ENCODE data around the gene STPG3. TPM values are rescaled to one million over a fixed set of nuclear protein-coding genes. Genes with fewer than 3 reads are reported as not detected.

STPG3 gene
- polyA plus RNA-seq, 1 experiment: not detected

DNA sequence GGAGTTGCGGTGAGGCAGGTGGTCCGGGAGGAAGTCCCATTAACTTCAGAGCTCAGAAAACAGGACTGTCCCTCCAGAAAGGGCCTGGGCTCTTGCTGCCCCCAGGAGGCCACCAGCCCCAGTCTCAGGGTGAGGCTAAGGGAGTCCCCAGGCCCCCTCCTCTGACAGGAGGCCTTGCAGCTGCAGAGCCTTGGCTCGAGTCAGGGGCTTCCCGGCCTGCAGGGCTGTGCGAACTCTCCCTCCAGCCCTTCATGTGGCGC, 3.2 kb upstream of the STPG3 start:
- CTCF ChIA-PET: interaction anchor here (0.7 to 3.5 kb wide), 3 partner anchors 11 to 212 kb away, joined by 3 to 14 read pairs (median 4); no protein-coding TSS in a partner anchor
- TF ChIP-seq, protein P1, sequence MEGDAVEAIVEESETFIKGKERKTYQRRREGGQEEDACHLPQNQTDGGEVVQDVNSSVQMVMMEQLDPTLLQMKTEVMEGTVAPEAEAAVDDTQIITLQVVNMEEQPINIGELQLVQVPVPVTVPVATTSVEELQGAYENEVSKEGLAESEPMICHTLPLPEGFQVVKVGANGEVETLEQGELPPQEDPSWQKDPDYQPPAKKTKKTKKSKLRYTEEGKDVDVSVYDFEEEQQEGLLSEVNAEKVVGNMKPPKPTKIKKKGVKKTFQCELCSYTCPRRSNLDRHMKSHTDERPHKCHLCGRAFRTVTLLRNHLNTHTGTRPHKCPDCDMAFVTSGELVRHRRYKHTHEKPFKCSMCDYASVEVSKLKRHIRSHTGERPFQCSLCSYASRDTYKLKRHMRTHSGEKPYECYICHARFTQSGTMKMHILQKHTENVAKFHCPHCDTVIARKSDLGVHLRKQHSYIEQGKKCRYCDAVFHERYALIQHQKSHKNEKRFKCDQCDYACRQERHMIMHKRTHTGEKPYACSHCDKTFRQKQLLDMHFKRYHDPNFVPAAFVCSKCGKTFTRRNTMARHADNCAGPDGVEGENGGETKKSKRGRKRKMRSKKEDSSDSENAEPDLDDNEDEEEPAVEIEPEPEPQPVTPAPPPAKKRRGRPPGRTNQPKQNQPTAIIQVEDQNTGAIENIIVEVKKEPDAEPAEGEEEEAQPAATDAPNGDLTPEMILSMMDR (IDR thresholded peaks at IDR 0.05; ENCODE audit: insufficient read depth, low read depth, low read length): no peak
- no peak overlapping the region for H3K4me3 ChIP-seq (ENCODE audit: low read depth, low read length)
- DNase-seq (ENCODE audit: low read depth): no peak
- peaks cover 6% of the 10 kb centered on the region for H3K36me3 ChIP-seq (ENCODE audit: control insufficient read depth, insufficient read depth, low read length)
- no peaks in the 10 kb centered on the region; the same call in 1 of the 2 replicates for H3K27me3 ChIP-seq (ENCODE audit: control insufficient read depth, insufficient read depth, low read length)
- POLR2A ChIA-PET: no interaction called here

GRCh38 chr9:137250329-137251193, 525 bp upstream of the STPG3 start:
- ChIA-PET POLR2A (no interaction called here), CTCF (interaction anchor here (1.3 to 3.5 kb wide), 2 partner anchors 8 to 14 kb away, joined by 5 to 14 read pairs; no protein-coding TSS in a partner anchor)

DNA sequence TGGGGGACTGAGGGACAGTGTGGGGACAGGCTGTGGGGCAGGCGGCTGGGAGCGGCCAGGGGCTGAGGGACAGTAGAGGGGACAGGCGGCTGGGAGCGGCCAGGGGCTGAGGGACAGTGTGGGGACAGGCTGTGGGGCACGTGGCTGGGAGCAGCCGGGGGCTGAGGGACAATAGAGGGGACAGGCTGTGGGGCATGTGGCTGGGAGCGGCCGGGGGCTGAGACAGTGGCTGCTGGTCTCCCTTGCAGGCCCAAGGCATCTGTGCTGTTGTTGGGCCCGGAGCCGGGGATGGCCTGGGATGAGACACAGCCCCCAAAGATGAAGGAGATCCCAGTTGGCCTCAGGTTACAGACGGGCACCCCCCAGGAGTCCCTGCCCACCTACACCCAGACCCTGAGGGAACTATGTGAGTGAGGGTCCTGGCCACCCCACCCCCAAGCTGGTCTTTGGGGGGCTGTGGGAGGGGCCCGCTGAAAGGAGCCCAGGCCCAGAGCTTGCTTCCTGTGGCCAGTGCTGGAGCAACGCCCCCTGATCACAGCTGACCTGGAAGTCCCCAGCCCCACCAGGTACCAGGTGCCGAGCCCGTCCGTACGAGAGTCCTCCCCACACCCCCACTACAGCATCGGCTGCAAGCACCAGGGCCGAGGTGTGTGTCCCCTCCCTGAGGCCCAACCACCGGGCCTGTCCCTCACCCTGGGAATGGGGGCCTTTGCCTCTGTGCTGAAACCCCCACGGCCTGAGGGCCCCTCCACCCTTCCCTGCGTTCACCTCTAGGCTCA, 593 bp downstream of the STPG3 start:
- TF ChIP-seq, protein P1 (IDR thresholded peaks at IDR 0.05; ENCODE audit: insufficient read depth, low read depth, low read length): no peak
- POLR2A ChIA-PET: no interaction called here
- H3K36me3 ChIP-seq (ENCODE audit: control insufficient read depth, insufficient read depth, low read length): peaks cover under 1% of the 10 kb centered on the region; the same call in 1 of the 2 replicates
- DNase-seq (ENCODE audit: low read depth): no peak
- CTCF ChIA-PET: interaction anchor here (1.3 to 1.5 kb wide), 2 partner anchors 9 to 15 kb away, joined by 4 to 5 read pairs; no protein-coding TSS in a partner anchor
- no peaks in the 10 kb centered on the region; the same call in 1 of the 2 replicates for H3K27me3 ChIP-seq (ENCODE audit: control insufficient read depth, insufficient read depth, low read length)
- no peak overlapping the region for H3K4me3 ChIP-seq (ENCODE audit: low read depth, low read length)

More at GRCh38 chr9:137250329-137251193, 525 bp upstream of the STPG3 start:
- TF ChIP-seq, protein P1 (IDR thresholded peaks at IDR 0.05; ENCODE audit: insufficient read depth, low read depth, low read length): no peak
- no peak for DNase-seq (ENCODE audit: low read depth)
- Histone ChIP-seq H3K36me3 (ENCODE audit: control insufficient read depth, insufficient read depth, low read length) (no peaks in the 10 kb centered on the region), H3K27me3 (ENCODE audit: control insufficient read depth, insufficient read depth, low read length) (no peaks in the 10 kb centered on the region; the same call in 1 of the 2 replicates), H3K4me3 (ENCODE audit: low read depth, low read length) (no peak overlapping the region)

GRCh38 chr9:137252555-137253506, 1.7 kb downstream of the STPG3 start:
- H3K4me3 ChIP-seq (ENCODE audit: low read depth, low read length): no peak overlapping the region
- no peaks in the 10 kb centered on the region; the same call in 1 of the 2 replicates for H3K27me3 ChIP-seq (ENCODE audit: control insufficient read depth, insufficient read depth, low read length)
- ChIA-PET CTCF (interaction anchor here (0.9 to 1.9 kb wide), 7 partner anchors 8 to 224 kb away, joined by 3 to 4 read pairs (median 4); partner anchors contain the start of genes TOR4A and TUBB4B), POLR2A (interaction anchor here (0.6 kb wide), 1 partner anchor 12 kb away, joined by 3 read pairs; no protein-coding TSS in a partner anchor)
- no peak for DNase-seq (ENCODE audit: low read depth)
- peaks cover 3% of the 10 kb centered on the region for H3K36me3 ChIP-seq (ENCODE audit: control insufficient read depth, insufficient read depth, low read length)
- TF ChIP-seq, protein P1 (IDR thresholded peaks at IDR 0.05; ENCODE audit: insufficient read depth, low read depth, low read length): no peak

All from BJ (cell line).